Testis (tissue), 2 donors: ENCODE data around the gene SHBG.
"Not testable (repeated sequence)": the region's sequence is repeated elsewhere in the genome, so short reads cannot be mapped to it uniquely, and the experiment has no call there.

ENCODE experiments used
- POLR2A ChIP-seq: fragments of 450-650 bp; IDR thresholded peaks from one replicate; pipeline ENCODE4 v1.6.1; 2017; ENCODE audit warnings: antibody characterized with exemption, mild to moderate bottlenecking, moderate library complexity
- TF ChIP-seq, protein P1 (sequence below), 3 experiments: fragments of 450-650 bp in 2 of 3; fragments of 200-600 bp in 1 of 3; sonication (generic) in 1 of 3; IDR thresholded peaks; one replicate each; pipeline ENCODE4 v1.5.1; 2016 to 2019; ENCODE audit warnings: antibody characterized with exemption in 3 of 3, mild to moderate bottlenecking in 2 of 3, moderate library complexity in 1 of 3

DNA sequence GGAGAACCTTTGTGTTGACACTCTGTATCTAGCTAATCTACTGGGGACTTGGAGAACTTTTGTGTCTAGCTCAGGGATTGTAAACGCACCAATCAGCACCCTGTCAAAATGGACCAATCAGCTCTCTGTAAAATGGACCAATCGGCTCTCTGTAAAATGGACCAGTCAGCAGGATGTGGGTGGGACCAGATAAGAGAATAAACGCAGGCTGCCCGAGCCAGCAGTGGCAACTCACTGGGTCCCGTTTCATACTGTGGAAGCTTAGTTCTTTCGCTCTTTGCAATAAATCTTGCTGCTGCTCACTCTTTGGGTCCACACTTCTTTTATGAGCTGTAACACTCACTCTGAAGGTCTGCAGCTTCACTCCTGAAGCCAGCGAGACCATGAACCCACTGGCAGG, 11.7 kb downstream of the SHBG start:
- TF ChIP-seq, protein P1, sequence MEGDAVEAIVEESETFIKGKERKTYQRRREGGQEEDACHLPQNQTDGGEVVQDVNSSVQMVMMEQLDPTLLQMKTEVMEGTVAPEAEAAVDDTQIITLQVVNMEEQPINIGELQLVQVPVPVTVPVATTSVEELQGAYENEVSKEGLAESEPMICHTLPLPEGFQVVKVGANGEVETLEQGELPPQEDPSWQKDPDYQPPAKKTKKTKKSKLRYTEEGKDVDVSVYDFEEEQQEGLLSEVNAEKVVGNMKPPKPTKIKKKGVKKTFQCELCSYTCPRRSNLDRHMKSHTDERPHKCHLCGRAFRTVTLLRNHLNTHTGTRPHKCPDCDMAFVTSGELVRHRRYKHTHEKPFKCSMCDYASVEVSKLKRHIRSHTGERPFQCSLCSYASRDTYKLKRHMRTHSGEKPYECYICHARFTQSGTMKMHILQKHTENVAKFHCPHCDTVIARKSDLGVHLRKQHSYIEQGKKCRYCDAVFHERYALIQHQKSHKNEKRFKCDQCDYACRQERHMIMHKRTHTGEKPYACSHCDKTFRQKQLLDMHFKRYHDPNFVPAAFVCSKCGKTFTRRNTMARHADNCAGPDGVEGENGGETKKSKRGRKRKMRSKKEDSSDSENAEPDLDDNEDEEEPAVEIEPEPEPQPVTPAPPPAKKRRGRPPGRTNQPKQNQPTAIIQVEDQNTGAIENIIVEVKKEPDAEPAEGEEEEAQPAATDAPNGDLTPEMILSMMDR (IDR thresholded peaks at IDR 0.05): not testable (repeated sequence)
- TF ChIP-seq POLR2A: not testable (repeated sequence)
